Suppressor macrophage treated with lipopolysaccharide for 4 hours (primary cell): ENCODE measurements around the gene ANK3.

Experiments
- DNase-seq: peaks from one replicate; pipeline ENCODE4 v3.0.0-alpha.2; 2020

ANK3 gene

GRCh38 chr10:60413306-60414012 is 23.8 kb upstream of the ANK3 start:
- DNase-seq, result no peak

GRCh38 chr10:60410970-60411369 is 21.3 kb upstream of the ANK3 start:
- DNase-seq, result no peak

- DNase-seq, result no peak
These were observed 19.5 kb upstream of the ANK3 start for GRCh38 chr10:60409202-60409601.

GRCh38 chr10:60406182-60406581 is 16.5 kb upstream of the ANK3 start:
- no peak for DNase-seq

GRCh38 chr10:60405172-60405571 is 15.5 kb upstream of the ANK3 start:
- no peak for DNase-seq

- no peak for DNase-seq
These were observed 13.6 kb upstream of the ANK3 start for GRCh38 chr10:60403168-60403873.

- DNase-seq, result no peak
These were observed 10.7 kb upstream of the ANK3 start for GRCh38 chr10:60400366-60400765.

- DNase-seq, result no peak
These were observed 9.7 kb upstream of the ANK3 start for GRCh38 chr10:60399328-60399727.

- DNase-seq, result no peak
These were observed 8.1 kb upstream of the ANK3 start for GRCh38 chr10:60397792-60398191.

- no peak for DNase-seq
These were observed 7.1 kb upstream of the ANK3 start for GRCh38 chr10:60396766-60397165.

- DNase-seq, result no peak
These were observed 6.0 kb upstream of the ANK3 start for GRCh38 chr10:60395711-60396110.

GRCh38 chr10:60394446-60394845 is 4.8 kb upstream of the ANK3 start:
- peak; percentile 5 for DNase-seq

GRCh38 chr10:60390224-60390626 is 550 bp upstream of the ANK3 start:
- DNase-seq, result no peak

- peak; percentile 35 for DNase-seq
These were observed 870 bp downstream of the ANK3 start for GRCh38 chr10:60388709-60389301.

- no peak for DNase-seq
These were observed 1.5 kb downstream of the ANK3 start for GRCh38 chr10:60388116-60388625.

- DNase-seq, result no peak
These were observed 2.1 kb downstream of the ANK3 start for GRCh38 chr10:60387531-60387930.

- DNase-seq, result no peak
These were observed 4.3 kb downstream of the ANK3 start for GRCh38 chr10:60385399-60385738.

- no peak for DNase-seq
These were observed 4.8 kb downstream of the ANK3 start for GRCh38 chr10:60384708-60385398.

- DNase-seq, result no peak
These were observed 5.7 kb downstream of the ANK3 start for GRCh38 chr10:60384011-60384410.

- DNase-seq, result no peak
These were observed 6.6 kb downstream of the ANK3 start for GRCh38 chr10:60382946-60383681.

- DNase-seq, result no peak
These were observed 8.9 kb downstream of the ANK3 start for GRCh38 chr10:60380781-60381180.

GRCh38 chr10:60377955-60378354 is 11.7 kb downstream of the ANK3 start:
- DNase-seq, result no peak

GRCh38 chr10:60377042-60377352 is 12.7 kb downstream of the ANK3 start:
- no peak for DNase-seq
